DMS 273 treated with DMSO at 0.1 percent for 48 hours (cell line): Measurements from ENCODE around the gene RAMACL.
"Not testable (repeated sequence)": the region's sequence is repeated elsewhere in the genome, so short reads cannot be mapped to it uniquely, and the experiment has no call there.

Experiments
- DNase-seq: peaks from one replicate; lab custom pipeline; 2025; lab: John Stamatoyannopoulos, UW

RAMACL gene

DNA sequence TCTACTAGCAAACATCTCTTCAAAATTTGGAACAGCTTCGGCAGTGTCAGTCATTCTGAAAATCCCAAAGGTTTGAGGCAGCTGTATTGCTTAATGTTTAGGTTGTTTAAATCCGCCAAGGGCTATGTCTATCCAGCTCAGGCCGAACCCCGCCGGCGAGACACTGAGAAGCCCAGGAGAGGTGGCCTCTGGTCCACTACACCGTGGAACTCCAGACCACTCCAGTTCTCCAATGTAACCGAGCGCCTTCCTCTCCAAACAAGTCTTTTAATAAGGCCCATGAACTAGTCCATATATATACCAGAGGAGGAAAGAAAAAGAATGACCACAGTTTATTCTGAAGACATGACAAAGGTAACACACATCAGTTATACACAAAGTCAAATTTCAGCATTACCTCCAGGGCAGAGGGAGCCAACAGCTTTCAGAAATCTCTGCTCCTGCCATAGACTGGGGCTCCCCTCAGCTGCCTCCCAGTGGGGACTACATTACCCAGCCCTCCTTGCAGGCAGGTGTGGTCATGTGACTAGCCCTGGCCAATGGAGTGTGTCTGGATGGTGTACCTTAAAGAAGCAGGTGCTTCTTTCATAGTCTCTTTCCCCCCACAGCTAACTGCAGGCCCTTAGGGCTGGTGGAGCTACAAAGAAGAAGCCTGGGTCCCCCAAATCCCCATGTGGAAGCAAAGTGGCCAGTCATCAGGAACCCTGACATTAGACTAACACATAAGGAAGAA is at the start of gene RAMACL:
Gene RAMACL (minus strand): TSS at position 255 of the 733 bp plus-strand sequence. CDS start 201 bp downstream, at position 54.
- no peak for DNase-seq

- no peak for DNase-seq
Observed at GRCh38 chr6:166635013-166635970, 48.8 kb upstream of the RAMACL start.

DNA sequence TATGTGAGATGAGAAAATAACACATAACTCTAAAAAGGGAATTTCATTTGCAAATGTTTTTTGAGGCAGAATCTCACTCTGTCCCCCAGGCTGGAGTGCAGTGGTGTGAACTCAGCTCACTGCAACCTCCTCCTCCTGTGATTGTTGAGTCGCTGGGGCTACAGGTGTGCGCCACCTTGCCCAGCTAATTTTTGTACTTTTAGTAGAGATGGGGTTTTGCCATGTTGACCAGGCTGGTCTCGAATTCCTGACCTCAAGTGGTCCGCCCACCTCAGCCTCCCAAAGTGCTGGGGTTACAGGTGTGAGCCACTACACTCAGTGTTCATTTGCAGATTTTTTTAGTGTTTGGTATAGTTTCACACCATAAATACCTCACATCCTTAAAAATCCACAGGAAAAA is 48.1 kb upstream of the RAMACL start:
- DNase-seq = not testable (repeated sequence)

GRCh38 chr6:166633732-166634535 is 47.5 kb upstream of the RAMACL start:
- no peak for DNase-seq

DNA sequence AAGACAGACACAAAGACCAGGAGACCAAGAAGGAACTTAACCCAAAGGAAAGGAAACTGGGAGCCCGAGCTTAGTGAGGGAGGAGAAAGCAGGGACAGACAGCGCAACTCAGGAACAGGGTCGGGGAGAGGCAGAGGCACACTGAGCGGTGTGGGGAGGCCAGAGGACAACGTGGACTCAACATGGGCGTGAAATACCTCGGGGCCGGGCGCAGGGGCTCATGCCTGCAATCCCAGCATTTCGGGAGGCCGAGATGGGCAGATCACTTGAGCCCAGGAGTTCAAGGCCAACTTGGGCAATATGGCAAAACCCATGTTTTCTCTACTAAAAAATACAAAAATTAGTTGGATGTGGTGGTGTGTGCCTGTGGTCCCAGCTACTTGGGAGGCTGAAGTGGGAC is 46.3 kb upstream of the RAMACL start:
- DNase-seq = no peak

GRCh38 chr6:166630462-166630861 is 44.0 kb upstream of the RAMACL start:
- DNase-seq = no peak

GRCh38 chr6:166629628-166630027 is 43.1 kb upstream of the RAMACL start:
- DNase-seq = no peak

DNA sequence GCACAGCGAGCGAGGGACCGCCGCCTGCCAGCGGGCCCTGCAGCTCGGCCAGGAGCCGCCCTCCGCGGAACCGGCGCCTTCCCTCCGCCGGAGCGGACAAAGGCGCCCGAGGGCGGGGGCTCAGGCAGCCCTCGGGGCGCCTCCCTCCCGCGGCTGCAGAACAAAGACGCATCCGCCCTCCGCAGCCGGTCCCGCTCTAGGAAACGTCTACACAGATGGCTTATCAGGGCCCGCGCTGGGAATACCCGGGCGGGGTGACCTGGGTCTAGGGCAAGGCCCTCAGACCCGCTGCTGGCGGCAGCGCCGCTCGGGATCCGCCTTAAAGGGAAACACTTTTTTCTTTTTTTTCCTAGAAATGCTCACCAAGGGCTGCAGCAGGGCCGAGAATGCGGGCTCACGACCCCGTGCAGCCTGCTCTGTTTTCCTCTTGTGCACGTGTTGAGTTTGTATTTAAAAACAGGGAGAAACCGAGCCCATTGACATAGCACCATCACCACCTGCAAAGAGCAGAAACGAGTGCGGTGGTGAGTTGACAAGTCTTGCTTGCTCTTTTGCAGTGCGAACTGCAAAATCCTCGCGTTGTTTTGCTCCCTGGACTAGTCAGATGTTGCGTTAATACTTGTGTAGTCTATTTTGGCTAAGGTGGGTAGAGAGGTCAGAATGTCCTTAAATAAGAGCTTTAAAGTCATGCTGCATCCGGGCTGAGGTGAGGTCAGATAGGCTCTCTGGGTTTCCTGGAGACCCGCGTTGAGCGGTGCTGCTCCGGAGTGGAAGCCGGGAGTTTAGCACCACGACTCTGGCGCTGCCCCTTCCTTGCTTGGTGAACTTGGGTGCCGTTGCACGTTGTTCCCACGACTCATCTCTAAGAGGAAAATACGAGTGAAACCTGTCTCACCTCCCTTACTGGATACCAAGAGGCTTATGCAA is 41.7 kb upstream of the RAMACL start:
- DNase-seq = no peak

GRCh38 chr6:166627033-166627874 is 40.8 kb upstream of the RAMACL start, which contains the start of gene RPS6KA2:
TSS of gene RPS6KA2 (minus strand) at chr6:166627251. CDS start at chr6:166627019, 232 bp downstream.
- DNase-seq = peak; percentile 98

DNA sequence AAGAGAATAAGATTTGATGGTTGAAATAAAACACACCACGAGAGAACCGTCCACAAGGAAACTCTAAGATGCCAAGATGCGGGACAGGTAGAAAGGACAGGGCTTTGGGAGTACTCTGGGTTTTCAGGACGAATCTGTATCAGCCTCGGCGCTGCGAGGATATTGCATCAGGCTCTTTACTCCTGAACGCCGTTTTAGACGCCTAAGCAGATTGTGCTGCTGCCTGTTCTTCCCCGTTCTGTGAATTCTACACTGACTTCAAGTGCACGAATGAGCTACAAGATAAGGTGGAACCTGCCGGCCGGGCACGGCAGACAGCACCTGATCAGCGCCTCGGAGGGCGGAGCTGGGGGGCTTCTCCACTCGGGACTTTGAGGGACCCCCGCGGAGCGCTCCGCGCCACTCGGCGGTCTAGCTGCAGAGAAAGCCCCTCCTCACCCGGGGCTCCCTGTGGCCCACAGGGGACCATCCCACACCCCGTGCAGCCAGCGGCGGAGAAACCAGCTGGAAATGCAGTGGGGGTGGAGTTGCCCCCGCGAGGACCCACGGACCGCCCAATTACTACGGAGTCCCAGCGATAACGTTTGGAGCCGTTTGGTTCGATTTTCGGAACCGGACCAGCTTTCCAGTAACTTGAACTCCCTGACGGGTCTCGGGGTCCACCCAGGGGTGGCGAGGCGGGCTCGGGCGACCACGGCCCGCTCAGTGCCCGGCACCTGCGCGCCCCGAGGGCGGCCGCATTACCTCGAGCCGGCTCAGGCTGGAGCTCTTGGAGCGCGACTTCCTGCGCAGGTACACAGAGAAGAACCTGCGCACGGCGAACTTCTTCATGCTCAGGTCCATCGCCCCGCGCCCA is 39.9 kb upstream of the RAMACL start:
- DNase-seq = no peak

- DNase-seq = no peak
Observed at GRCh38 chr6:166625356-166625755, 38.9 kb upstream of the RAMACL start.

DNA sequence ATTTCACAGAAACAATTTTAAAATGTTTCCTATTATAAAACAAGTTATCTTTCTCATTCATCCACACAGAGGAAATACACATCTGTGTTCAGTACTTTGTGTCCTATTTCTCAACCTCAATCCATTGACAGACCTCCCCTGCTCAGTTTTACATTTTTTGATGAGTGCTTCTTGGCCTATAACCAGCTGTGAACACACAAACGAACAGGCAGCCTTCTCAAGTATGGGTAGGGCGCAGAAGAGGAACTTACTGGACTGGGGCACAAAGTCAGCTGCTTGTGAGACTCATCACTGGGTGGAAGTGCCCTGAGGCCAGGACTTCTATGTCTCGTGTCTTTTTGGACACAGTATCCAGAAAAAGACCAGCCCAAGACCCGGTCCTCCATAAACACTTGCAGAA is 37.8 kb upstream of the RAMACL start:
- no peak for DNase-seq

- DNase-seq = no peak
Observed at GRCh38 chr6:166623318-166623717, 36.8 kb upstream of the RAMACL start.

GRCh38 chr6:166621114-166621540 is 34.6 kb upstream of the RAMACL start:
- no peak for DNase-seq

DNA sequence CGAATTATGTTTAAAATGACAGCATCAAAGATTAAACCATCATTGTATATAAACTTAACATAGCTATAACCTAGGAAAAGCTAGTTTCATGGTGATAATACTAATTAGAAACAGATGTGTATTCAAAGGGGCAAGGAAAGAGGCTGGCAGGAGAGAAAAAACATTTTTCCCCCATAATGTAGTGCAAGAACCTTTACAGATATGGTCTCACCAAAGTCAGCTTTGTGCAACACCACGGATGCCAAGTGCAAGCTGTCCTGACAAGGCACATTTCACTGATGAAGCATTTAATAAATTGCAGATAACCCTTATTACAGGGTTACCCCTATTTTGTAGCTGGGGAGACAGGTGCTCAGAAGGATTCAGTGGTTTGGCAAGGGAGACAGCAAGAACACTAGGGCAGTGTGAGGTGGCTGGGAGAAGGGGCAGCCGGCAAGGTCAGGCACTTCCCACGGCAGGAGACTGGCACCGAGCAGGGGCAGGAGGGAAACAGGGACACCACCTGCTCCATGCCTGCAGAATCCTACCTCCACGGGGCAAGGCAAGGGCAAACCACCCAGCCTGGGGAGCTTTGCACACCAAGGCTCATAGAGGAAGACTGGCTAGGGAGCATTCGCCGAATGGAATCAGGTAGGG is 34.1 kb upstream of the RAMACL start:
- DNase-seq = no peak

DNA sequence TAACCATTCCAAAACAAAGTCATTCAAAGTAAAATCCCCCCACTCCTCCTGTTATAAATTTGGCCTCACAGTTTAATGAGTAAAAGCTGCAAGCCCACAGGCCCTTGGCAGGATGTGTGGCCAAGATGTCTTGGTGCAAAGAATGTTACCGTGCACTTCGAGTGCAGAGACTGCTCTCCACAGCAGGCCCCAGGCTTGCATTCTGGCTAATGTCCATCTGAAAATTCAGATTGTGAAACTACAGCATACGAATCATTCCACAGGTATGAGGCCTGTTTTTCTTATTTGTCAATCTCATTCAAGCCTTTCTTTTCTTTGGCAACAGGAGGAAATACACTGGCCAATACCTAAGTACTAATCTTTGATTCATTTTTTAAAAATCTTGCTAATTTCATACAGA is 33.4 kb upstream of the RAMACL start:
- no peak for DNase-seq

- DNase-seq = no peak
Observed at GRCh38 chr6:166618866-166619761, 32.6 kb upstream of the RAMACL start.
